Calu3 (cell line): ENCODE data around the gene SPDYE3. TPM values are rescaled to one million over a fixed set of nuclear protein-coding genes. Genes with fewer than 3 reads are reported as not detected.
"Not testable (repeated sequence)": the region's sequence is repeated elsewhere in the genome, so short reads cannot be mapped to it uniquely, and the experiment has no call there.

Experiments used
- BruUV-seq: library from RNA; stranded (reverse); fragments of 400-500 nt; replicated peaks from 2 replicates; lab custom pipeline; 2021; lab: Mats Ljungman, UMichigan
- CTCF ChIA-PET: fragments of 300-600 bp; sonication (Branson Sonifier 250); formaldehyde crosslinking; loops from one replicate; lab custom pipeline; 2022; ENCODE audit warnings: antibody characterized with exemption; lab: Charles Lee
- DNase-seq: peaks from one replicate; pipeline ENCODE4 v3.0.0; 2022
- H3K27ac Mint-ChIP-seq: one replicate; pipeline ENCODE4 v1.8.0; 2022; ENCODE audit warnings: mixed read lengths; ENCODE audit not compliant: unreplicated experiment
- H3K27me3 Mint-ChIP-seq: one replicate; pipeline ENCODE4 v1.8.0; 2022; ENCODE audit warnings: mixed read lengths; ENCODE audit not compliant: unreplicated experiment
- H3K36me3 Mint-ChIP-seq: one replicate; pipeline ENCODE4 v1.8.0; 2022; ENCODE audit warnings: mild to moderate bottlenecking, moderate library complexity, mixed read lengths; ENCODE audit not compliant: insufficient read depth, unreplicated experiment
- H3K4me1 Mint-ChIP-seq: one replicate; pipeline ENCODE4 v1.8.0; 2022; ENCODE audit warnings: mild to moderate bottlenecking, low read depth, mixed read lengths; ENCODE audit not compliant: unreplicated experiment
- H3K4me3 Mint-ChIP-seq: one replicate; pipeline ENCODE4 v1.8.0; 2022; ENCODE audit warnings: mild to moderate bottlenecking, low read depth, moderate library complexity, mixed read lengths; ENCODE audit not compliant: unreplicated experiment
- H3K9me3 Mint-ChIP-seq: one replicate; pipeline ENCODE4 v1.8.0; 2022; ENCODE audit warnings: low read depth, mixed read lengths; ENCODE audit not compliant: unreplicated experiment
- intact Hi-C: fragments of 100-400 bp; cut with micrococcal nuclease; formaldehyde crosslinking; loops from one replicate; pipeline ENCODE4 v1.10.0; 2022; ENCODE audit not compliant: unreplicated experiment
- total RNA-seq: library from RNA; stranded (reverse); gene quantifications from 2 replicates; pipeline ENCODE4 v1.2.3, GENCODE V29; 2022
- TF ChIP-seq, protein P1 (sequence below): fragments of 200-600 bp; IDR thresholded peaks from one replicate; pipeline ENCODE4 v1.8.0; 2022; ENCODE audit warnings: antibody characterized with exemption; ENCODE audit not compliant: unreplicated experiment

SPDYE3 gene
- total RNA-seq, 1 experiment from 2014 or later = not detected

DNA sequence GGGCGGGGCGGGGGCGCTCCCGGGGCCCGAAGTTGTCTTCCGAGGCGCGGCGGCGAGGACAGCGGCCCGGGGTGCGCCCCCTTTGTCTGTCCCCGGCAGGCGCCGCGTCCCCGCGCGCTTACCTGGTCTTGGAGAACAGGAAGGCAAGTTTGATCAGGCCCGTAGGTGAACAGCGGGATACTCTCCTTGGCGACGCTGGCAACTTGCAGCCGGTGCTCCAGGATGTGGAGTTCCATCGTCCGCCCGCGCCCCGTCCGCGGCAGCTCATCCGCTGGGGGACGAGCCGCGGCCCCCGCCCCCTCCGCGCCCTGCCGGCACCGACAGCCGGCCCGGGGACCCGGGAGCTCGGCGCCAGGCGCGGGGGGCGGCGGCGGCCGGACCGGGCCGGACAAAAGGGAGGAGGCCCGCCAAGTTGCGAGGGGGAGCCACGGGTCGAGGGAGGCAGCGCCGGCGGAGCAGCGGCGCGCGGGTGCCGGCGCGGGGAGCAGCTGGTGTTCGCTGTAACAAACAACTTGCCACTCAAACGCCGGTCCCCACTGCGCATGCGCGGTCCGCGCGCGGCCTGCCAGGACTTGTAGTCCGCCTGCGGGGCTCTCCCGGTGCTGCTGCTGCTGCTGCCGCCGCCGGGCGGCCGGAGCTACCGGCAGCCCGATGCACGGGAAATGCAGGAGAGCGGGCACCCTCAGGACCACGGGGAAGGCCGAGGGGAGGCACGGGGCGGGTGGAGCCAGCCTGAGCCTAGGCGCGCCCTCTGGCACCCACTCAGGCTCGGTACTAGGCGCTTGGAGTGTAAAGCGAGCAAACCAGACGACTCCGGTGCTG lies 35.6 kb upstream of the SPDYE3 start:
- TF ChIP-seq, protein P1, sequence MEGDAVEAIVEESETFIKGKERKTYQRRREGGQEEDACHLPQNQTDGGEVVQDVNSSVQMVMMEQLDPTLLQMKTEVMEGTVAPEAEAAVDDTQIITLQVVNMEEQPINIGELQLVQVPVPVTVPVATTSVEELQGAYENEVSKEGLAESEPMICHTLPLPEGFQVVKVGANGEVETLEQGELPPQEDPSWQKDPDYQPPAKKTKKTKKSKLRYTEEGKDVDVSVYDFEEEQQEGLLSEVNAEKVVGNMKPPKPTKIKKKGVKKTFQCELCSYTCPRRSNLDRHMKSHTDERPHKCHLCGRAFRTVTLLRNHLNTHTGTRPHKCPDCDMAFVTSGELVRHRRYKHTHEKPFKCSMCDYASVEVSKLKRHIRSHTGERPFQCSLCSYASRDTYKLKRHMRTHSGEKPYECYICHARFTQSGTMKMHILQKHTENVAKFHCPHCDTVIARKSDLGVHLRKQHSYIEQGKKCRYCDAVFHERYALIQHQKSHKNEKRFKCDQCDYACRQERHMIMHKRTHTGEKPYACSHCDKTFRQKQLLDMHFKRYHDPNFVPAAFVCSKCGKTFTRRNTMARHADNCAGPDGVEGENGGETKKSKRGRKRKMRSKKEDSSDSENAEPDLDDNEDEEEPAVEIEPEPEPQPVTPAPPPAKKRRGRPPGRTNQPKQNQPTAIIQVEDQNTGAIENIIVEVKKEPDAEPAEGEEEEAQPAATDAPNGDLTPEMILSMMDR = no peak
- Mint-ChIP-seq H3K36me3 (peaks cover 19% of the 10 kb centered on the region), H3K4me3 (peak overlapping the region; percentile 67), H3K27me3 (no peaks in the 10 kb centered on the region), H3K27ac (no peak overlapping the region), H3K4me1 (peaks cover 7% of the 10 kb centered on the region), H3K9me3 (no peaks in the 10 kb centered on the region)
- intact Hi-C loops = no loop called here
- peak; percentile 94 for DNase-seq
- BruUV-seq = no TSS peak
- CTCF ChIA-PET = no interaction called here

GRCh38 chr7:100272538-100272902 lies 35.0 kb upstream of the SPDYE3 start:
- BruUV-seq, H3K27me3 Mint-ChIP-seq, H3K27ac Mint-ChIP-seq, CTCF ChIA-PET, H3K9me3 Mint-ChIP-seq, DNase-seq, H3K4me1 Mint-ChIP-seq, intact Hi-C loops: not testable (repeated sequence)
- Mint-ChIP-seq H3K4me3 (peak overlapping the region; percentile 67), H3K36me3 (peaks cover 19% of the 10 kb centered on the region)

DNA sequence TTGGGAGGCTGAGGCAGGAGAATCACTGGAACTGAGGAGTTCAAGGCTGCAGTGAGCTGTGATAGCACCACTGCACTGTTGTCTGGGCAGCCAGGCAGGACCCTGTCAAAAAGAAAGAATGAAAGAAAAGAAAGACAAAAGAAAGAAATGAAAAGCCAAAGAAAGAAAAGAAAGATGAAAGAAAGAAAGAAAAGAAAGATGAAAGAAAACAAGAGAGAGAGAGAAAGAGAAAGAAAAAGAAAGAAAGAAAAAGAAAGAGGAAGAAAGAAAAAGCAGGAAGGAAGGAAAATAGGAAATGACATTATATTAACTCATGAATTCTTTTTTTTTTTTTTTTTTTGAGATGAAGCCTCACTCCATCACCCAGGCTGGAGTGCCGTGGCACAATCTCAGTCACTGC lies 32.4 kb upstream of the SPDYE3 start:
- Mint-ChIP-seq H3K4me1 (no peaks in the 10 kb centered on the region), H3K27me3 (no peaks in the 10 kb centered on the region)
- no TSS peak for BruUV-seq

DNA sequence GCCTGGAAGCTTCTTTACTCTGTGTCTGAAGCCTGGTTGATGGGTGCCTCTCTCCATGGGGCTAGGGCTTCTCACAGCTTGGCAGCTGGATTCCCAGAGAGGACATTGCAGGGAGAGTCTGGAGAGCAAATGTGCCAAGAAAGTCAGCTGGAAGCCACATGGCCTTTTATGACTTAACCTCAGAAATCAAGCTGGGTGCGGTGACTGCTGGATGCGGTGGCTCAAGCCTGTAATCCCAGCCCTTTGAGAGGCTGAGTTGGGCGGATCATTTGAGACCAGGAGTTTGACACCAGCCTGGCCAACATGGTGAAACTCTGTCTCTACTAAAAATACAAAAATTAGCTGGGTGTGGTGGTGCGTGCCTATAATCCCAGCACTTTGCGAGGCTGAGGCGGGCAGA lies 31.4 kb upstream of the SPDYE3 start:
- H3K4me3 Mint-ChIP-seq, H3K9me3 Mint-ChIP-seq, BruUV-seq, H3K36me3 Mint-ChIP-seq, H3K4me1 Mint-ChIP-seq, DNase-seq, H3K27ac Mint-ChIP-seq, intact Hi-C loops, CTCF ChIA-PET, H3K27me3 Mint-ChIP-seq: not testable (repeated sequence)

More for the DNA sequence above, 32.4 kb upstream of the SPDYE3 start:
- Mint-ChIP-seq H3K36me3 (peaks cover 12% of the 10 kb centered on the region), H3K4me3 (no peak overlapping the region), H3K9me3 (no peaks in the 10 kb centered on the region), H3K27ac (no peak overlapping the region)
- intact Hi-C loops = no loop called here
- CTCF ChIA-PET = interaction anchor here (0.6 kb wide), 1 partner anchor 81 kb away, joined by 4 read pairs; no protein-coding TSS in a partner anchor
- no peak for DNase-seq
- TF ChIP-seq, protein P1 = no peak

DNA sequence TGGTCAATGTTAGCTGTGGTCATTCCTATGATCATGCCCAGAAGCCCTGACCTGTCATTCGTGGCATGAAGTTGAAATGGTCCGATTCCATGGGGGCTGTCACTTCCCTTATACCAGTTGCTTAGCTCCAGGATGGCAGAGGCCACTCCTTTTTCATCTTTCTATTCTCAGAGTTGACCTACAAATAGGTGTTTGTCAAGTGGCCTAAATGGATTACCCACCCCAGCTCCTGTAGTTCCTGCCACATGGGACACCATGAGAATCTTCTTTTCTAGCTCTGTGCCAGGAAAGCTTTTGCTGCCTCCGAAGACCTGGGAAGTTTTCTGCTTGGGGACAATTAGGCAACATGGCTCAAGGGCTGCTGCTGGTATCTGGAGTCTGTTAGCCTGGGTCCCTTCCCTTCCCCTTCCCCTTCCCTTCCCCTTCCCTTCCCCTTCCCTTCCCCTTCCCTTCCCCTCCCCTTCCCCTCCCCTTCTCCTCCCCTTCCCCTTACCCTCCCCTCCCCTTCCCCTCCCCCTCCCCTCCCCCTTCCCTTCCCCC lies 25.4 kb upstream of the SPDYE3 start:
- H3K36me3 Mint-ChIP-seq, CTCF ChIA-PET, H3K9me3 Mint-ChIP-seq, intact Hi-C loops, BruUV-seq, H3K27ac Mint-ChIP-seq, H3K27me3 Mint-ChIP-seq, H3K4me1 Mint-ChIP-seq, DNase-seq, H3K4me3 Mint-ChIP-seq: not testable (repeated sequence)

GRCh38 chr7:100283147-100283546 lies 24.4 kb upstream of the SPDYE3 start:
- BruUV-seq, H3K27ac Mint-ChIP-seq, H3K4me3 Mint-ChIP-seq, H3K36me3 Mint-ChIP-seq, H3K4me1 Mint-ChIP-seq, H3K9me3 Mint-ChIP-seq, intact Hi-C loops, H3K27me3 Mint-ChIP-seq, CTCF ChIA-PET, DNase-seq: not testable (repeated sequence)

DNA sequence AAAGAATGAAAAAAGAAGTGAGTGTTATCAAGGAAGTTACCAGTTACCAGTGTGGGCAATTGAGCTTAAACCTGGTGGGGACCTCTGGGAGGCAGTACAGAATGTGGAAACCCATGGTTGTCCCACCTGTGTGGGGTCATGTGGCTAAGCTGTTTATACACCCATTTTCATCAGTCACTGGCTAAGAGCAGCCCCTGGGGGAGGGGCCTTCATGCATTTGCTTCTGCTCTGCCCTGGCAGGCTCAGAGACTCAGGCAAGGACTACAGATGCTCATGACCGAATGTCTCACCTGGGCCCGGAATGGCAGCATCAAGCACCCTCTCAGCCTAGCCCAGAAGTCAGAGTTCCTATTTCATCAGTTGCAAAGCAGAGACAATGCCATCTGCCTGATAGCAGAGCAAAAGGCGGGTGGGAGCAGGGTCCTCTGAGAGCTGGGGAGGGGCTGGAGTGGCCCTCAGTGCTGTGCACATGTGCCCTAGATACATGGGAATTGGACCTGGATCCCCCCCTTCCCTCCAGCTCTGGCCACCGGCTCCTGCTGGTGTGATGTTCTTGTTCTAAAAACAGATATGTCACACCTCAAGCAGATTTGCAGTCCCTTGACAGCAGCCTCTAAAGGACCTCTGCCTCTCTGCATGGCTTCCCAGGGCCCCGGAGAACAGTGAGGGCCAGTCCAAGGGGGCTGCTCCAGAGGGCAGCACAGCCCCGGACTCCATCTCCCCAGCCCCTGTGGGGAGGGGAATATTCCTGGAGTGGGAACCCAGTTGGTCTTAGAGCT lies 20.1 kb upstream of the SPDYE3 start:
- H3K36me3 Mint-ChIP-seq, H3K27ac Mint-ChIP-seq, H3K27me3 Mint-ChIP-seq, DNase-seq, intact Hi-C loops, BruUV-seq, H3K4me3 Mint-ChIP-seq, H3K9me3 Mint-ChIP-seq, CTCF ChIA-PET, H3K4me1 Mint-ChIP-seq: not testable (repeated sequence)

DNA sequence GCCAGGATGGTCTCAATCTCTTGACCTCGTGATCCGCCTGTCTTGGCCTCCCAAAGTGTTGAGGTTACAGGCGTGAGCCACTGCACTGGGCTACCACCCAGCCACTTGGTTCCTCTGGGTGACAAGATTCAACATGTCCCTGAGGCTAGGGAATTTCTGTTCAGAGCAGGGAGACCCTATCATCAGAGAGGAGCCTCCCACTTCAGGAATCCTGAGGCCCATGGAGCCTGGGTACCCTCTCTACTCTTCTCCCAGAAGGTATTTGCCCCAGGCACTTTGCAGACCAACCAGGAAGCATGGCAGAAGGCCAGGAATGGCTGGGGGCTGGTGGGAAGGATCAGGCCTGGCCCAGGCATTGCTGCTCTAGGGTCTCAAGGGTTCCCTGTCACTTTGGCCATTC lies 19.2 kb upstream of the SPDYE3 start:
- H3K9me3 Mint-ChIP-seq, CTCF ChIA-PET, BruUV-seq, H3K4me1 Mint-ChIP-seq, H3K27ac Mint-ChIP-seq, intact Hi-C loops, H3K4me3 Mint-ChIP-seq, H3K27me3 Mint-ChIP-seq, H3K36me3 Mint-ChIP-seq, DNase-seq: not testable (repeated sequence)
